Astrocyte of the hippocampus (primary cell): Measurements from ENCODE around the gene DNAJC11.
A peak's percentile ranks its signal among the peaks of the same experiment; 100 is the strongest.
"Not testable (repeated sequence)": the region's sequence is repeated elsewhere in the genome, so short reads cannot be mapped to it uniquely, and the experiment has no call there.

Experiments used
- DNase-seq: peaks from one replicate; pipeline ENCODE4 v3.0.0; 2011; ENCODE audit warnings: low read depth, low spot score

DNAJC11 gene

DNA sequence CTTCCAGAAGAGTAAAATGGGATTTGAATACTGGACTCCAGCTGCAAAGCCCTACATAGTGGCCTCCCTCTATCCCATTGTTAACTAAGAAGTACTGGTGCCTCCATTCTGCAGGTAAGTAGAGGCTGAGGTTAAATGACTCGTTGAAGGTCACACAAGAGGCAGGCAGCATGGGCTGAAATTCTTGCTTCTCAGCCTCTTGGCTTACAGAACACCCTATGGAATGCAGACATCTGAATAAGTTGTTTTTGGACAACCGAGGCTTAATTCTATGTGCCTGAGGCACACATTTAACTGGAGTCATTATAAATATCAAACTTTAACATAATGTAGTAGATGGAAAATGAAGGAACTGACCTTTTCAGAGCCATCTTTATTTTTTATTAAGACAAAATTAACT is 5.7 kb downstream of the DNAJC11 start:
- DNase-seq: no peak

DNA sequence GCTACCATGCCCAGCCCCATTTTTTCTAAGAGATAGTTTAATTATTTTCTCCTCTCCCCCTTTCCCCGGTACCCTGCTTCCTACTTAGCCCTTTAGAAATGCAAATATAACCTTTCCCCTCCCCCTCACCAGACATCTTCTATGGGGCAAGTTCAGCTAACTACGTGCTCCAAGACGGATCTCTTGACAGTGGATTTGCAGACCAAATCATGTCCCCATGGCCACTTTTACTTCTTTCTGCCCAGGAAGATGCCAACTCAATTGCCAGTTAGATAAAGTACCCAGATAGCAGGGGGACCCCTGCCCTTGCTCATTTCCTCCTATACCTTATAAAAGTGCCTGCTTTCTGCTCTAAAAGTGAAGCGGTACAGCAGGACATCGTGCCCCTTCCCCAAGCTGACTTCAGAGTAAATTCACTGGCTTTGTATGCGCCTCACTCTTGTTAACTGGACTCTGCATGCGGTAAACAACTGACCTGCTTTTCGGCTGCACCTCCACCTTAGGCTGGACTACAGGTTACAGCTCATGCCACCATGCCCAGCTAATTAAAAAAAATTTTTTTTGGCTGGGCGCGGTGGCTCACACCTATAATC is 7.4 kb downstream of the DNAJC11 start:
- DNase-seq: no peak

DNA sequence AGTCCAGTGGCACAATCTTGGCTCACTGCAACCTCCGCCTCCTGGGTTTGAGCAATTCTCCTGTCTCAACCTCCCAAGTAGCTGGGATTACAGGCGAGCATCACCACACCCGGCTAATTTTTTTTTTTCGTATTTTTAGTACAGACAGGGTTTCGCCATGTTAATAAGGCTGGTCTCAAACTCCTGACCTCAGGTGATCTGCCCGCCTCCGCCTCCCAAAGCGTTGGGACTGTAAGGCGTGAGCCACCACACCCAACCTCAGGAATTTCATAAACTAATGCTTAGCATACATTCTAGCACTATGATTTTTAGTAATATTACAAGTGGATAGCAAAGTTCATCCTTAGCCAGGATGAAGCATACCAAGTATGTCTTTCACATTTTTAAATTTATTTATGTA is 8.7 kb downstream of the DNAJC11 start:
- DNase-seq: no peak

DNA sequence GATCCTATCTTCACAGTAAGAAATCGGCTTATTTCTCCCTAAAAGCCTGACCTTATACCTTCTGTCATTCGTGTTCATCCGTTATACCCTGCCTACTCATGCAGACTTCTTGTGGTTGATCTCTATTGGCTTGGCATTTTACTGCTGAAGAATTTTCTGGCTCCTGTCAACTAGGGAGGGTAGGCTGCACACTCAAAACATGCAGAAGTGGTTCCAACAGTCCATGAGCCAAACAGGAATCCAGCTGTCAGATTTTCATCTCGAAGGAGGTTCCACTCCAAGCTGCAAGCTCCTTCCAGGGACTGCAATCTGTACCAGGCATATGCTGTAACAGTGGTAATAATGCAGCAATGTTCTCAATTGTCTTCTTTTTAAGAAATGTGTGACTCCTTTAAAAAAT is 10.1 kb downstream of the DNAJC11 start:
- peak; percentile 47 for DNase-seq

DNA sequence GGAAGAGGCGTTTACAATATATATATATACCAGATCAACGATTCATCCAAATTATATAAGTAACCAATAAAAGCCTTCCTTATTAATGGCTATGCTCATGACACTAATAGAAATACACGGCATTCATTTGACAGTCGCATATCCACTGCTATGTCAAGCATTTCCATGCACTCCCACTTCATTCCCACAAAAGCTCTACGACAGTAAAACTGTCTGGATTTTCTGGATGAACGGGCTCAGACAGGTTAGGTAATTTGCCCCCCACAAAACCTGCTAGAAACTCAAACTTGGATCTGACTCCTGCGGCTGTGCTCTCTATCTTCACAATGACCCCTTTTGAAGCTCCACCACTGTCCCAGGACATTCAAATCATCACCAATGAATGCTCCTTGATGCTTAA is 11.4 kb downstream of the DNAJC11 start:
- DNase-seq: no peak

DNA sequence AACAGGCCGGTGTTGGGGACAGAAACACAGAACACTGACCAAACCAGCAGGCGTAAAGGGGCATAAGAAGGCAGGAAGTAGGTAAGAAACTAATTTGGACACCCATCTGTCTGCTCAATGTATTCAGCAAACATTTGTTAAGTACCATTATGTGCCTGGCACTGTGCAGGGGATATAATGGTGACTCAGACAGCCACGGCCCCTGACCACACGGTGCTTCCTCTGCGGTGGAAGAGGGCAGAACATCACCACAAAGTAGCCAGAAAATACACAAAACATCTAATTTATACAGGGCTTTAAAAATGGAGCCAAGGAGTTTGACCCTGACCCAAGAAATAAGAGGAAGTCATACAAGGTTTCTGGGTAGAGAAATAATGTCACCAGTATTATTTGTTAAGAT is 12.9 kb downstream of the DNAJC11 start:
- DNase-seq: peak; percentile 25

DNA sequence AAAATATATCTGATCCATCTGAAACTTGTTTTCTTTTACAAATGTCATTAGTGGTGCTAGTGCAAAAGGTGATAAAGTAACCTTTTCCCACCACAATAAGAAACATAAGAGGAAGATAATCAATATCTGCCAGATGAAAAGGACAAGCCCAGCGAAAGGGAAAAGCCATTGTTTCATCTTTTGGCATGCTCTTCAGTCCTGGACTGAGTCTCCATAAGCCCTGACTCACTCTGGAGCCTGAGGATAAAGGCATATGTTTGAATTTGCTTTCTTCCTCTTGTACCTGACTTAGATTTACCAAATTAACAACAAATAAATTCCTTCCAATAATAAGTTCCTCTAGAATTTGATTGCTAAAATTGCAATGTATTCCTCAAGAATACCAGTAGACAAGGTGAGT is 13.6 kb downstream of the DNAJC11 start:
- no peak for DNase-seq

DNA sequence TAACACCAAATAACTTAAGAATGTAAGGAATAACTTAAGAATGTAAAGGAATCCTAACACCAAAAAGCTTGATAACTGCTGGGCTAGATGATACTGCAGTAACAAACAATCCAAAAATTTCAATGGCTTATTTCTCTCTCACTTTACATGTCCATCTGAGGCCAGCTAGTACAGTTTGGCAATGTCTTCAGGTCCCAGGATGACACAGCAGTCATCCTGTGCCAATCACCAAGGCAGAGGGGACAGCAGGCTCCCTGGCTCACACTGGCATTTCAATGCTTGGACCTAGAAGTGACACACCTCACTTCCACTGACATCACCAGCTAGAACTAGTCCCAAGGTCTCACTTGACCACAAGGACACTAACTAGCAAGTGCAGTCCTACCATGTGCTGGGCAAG is 15.3 kb downstream of the DNAJC11 start:
- DNase-seq: no peak

DNA sequence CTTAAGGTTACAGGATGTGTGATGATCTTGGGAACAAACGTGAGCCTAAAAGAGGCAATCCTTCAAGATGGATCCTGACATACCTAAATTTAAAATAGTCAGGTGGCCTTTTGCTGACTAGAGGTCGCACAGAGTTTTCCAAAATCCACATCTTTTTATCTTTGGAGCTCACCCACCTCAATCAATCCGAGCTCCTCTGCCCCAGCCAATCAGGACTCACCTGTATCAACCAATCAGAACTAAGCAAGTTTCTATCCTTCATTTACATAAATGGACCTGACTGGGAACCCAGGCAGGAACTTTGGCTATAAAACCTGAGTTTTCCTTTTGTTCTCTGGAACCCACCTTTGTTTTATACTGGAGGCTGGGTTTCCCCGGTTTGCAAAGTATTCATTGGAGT is 16.2 kb downstream of the DNAJC11 start:
- DNase-seq: no peak

DNA sequence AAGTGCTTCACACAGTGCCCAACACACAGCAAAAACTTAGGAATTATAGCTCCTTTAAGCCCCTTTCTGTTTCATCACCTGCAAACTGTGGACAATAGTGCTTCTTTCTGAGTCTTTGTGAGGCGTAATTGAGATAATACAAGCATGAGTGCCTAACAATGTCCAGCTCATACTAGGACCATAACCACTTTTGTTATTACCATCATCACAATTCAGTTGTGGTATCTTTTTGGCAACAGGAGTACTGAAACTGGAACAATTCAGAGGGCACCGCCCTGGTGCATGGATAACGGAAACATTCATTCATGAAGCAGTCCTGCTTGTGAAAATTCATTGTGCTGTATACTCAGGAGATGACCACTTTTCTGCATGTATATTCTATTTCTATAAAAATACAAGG is 18.2 kb downstream of the DNAJC11 start:
- DNase-seq: no peak

DNA sequence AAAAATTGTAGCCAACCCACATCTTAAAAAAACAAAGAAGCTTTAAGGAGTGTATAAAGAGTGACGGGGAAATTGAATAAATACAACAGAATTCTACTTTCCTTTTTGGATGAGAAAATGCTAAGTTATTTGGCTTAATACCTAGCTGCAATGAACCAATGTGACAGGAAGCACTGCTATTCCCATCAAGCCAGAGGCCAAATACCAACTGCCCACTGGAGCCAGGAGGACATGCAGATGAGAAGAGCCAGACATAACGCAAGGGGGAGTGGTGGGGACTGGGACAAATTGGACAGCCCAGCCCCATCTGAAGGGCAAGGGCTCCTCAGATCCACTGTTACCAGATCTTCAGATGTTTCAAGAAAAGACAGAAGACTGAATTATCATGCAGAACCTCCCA is 25.7 kb downstream of the DNAJC11 start:
- DNase-seq: peak; percentile 32

DNA sequence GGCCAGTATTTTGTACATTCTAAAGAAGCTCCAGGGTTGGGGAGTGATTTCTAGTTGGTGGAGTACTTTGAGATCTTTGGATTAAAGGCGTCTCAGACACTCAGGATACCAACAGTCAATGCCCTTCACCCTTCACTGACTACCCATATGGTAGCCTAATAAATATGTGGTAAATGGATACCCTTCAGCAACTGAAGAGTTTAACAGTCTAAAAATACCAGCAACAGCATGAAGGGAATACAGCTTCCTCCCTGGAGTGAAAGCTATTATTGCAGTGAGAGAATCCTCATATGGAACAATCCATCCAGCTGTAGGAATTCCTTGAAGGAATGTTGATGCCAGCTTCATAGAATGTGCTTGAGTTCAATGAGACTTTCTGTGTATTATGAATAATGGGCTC is 26.8 kb downstream of the DNAJC11 start:
- no peak for DNase-seq

DNA sequence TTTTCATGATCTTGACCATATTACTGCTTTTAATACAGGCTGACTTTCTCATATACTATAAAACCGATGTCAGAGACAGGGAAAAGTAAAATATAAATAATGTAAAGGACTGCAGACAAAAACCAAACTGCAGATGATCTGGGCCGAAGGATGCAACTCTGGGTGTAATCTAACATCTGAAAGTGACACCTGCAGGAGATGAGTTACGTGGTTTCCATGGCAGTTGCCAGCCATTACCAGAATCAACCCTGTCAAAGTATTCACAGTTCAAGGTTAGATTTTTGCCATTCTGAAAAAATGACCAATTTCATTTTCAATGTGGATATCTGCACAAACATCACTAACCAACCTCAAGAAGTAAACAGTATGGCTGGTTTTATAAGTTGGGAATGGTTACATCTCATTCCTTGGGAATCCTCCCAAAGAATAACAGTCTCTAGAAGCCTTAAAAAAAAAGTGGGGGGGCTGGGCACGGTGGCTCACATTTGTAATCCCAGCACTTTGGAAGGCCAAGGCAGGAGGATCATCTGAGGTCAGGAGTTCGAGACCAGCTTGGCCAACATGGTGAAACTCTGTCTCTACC is 27.7 kb downstream of the DNAJC11 start:
- DNase-seq: no peak

DNA sequence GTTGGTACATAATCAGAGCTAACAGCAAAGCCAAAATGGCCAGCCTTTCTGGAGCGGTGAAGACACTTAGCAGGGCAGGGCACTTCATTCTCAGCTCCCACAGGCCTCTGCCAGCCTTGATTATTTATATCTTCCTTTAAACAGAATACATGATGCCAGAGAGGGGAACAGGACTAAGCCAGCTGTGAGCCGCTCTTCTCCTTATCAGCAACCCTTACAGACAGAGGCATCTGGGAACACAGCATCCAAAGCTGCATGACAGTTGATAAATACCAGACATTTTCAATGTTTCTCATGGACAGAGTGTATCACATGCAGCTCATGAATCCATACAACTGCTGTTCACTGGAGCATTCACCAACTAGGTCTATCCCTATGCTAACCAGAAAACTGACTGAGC is 29.1 kb downstream of the DNAJC11 start:
- DNase-seq: no peak

DNA sequence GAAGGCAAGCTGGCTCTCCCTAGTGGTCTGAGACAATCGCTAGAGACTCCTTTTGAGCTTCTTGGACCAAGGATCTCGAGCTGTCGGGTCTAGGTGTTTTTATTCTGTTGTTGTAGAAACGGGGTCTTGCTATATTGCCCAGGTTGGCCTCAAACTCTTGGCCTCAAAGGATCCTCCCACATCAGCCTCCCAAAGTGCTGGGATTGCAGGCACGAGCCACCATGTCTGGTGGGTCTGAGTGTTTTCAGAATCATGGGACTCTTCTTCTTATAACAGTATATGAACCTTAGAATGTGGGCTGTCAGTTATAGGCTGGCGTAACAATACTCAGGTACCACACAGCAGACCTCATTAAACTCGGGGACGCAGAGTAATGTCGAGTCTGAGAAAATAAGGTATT is 33.1 kb downstream of the DNAJC11 start:
- DNase-seq: no peak

DNA sequence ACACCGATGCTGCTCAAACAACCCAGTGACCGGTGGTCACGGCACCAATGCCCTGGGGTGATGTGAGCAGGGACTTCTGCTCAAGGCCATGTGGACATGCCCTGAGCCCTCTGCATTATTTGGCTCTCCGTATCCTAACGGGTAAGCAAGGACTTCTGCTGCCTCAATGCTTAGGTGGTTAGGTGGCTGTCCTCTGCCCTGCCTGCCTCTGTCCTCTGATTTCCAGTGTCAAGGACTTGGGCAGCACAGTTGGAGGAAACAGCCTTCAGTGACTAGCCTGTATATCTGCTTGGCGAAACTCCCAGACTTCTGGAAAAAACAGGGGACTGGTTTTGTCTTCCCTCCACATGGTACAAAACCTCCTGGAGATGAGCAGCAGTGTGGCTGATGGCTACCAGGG is 34.5 kb downstream of the DNAJC11 start:
- DNase-seq: peak; percentile 26

DNA sequence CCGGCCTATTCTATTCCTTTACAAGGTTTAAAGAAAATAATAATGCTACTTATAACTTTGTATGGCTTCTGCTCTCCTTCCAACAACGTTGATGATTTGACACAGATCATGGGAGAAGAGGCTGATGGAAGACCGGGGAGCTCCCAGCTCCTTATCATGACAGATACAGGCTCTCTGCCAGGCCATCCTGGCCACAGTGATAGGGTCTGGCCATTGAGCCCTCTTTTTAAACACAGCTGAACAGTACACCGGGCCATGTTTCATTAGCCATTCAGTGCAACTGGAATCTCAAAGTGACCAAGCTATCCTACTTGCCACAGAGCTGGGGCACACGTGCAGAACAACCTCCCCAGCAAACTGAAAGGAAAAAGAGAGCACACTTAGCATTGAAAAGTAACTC is 34.9 kb downstream of the DNAJC11 start:
- DNase-seq: no peak

DNA sequence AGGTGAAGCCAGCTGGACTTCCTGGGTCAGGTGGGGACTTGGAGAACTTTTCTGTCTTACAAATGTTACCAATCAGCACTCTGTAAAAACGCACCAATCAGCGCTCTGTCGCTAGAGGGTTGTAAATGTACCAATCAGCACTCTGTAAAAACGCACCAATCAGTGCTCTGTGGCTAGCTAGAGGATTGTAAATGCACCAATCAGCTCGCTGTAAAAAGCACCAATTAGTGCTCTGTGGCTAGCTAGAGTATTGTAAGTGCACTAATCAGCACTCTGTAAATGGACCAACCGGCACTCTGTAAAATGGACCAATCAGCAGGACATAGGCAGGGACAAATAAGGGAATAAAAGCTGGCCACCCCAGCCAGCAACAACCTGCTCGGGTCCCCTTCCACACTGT is 39.1 kb downstream of the DNAJC11 start:
- DNase-seq: not testable (repeated sequence)

DNA sequence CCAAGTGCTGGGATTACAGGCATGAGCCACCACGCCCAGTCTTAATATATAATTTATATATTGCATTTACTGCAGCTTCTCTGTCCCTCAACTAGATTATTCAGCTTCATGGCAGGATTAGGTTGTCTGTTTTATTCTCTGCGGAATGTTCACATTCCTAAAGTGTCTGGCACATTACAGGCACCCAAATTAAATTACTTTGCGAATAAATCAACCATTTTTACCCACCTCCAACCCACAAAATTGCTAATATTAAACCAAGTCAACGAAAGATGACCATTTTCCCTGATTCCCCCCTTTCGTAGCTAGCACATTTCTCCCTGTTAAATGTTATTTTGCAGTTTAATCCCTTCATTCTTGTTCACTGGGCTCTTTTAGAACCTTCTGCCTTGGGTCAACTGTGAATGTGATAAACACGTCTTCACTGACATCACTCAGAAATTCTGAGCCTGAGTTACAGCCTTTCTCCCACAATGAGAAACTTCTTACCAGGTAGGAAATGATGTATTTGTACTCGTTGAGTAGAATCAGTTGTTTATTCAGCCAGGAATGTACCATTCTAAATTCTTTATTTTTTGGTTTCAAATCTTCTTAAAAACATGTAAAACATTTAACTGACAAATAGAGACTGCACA is 41.1 kb downstream of the DNAJC11 start:
- peak; percentile 13 for DNase-seq

DNA sequence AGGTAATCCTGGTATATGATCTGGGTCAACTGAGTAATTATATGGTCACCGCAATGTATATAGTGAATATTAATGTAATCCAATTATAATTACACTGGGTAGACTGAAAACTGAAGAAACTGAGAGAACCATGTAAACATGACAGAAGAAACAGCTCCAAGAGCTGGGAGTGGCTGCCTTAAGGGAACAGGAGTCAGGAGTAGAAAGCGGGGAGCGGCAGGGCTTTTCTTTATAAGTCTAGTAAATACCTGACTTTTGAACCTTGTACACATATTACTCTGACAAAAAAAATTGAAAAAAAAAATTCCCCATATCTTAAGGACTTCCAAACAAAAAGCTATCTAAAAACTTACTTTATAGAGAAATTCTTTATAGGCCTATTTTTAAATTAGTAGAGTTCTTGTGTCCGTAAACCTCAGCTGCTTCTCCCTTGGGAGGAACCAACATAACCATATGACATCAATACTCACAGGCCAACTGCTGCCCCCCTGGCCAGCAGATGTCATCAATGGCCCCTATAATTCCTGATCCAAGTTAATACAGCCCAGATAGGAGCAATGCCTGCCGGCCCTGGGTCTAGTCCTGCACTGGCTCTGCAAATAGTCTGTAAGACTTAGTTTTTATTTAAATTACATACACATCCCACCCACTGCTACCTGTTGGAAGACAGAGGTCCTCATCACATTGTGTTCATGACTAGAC is 43.1 kb downstream of the DNAJC11 start:
- no peak for DNase-seq

DNA sequence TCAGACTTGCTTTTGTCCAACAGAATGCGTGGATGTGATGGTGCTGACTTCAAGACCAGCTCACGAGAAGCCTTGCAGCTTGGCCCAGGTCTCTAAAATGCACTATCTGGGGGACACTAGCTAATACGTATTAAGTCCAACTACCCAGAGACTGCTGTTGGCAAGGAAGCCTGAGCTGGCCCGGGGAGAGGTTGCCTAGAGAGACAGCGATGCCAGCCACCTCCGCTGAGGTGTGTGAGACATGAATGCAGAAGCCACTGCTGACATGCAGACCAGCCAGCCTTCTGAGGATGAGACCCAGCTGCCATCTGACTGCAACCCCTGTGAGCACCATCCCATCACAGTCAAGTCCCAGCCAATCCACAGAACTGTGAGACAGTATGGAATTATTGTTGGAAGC is 44.5 kb downstream of the DNAJC11 start:
- DNase-seq: no peak

DNA sequence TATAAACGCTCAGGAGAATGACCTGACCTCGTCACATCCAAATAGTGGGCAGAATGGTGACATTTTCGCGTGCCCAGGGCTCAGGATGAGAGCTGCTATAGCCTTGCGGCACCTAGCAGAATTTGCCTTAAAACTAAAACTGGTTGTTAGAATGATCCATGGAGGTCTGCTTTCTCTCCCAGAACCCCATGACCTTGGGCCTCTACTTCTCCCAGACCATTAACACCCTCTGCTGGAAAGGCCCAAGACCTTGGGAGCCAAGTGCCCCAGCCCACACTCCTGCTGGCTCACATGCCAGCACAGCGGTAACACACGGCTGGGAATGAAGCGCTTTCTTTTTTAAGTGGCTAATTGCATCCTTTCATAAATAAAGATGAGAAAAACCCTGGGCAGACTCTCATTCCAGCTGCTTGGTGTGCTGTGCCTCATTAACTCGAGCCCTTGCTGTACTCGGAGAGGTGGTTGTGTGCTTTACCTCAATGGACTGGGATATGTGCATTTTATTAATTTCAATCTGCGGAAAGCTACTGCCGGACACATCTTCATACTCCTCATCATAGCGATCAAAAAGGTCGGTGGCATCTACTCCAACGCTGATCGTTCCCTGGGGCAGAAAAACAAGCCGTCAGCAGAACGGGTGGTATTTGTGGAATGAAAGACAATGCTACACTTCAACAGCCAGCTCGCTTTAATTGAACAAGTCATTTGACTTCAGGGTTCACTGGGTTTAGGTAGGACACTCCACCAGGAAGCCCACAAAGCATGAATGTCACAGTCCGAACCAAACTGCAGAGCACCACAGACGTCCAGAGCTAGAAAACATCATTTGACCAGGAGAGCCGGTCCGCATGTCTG is 48.0 kb downstream of the DNAJC11 start:
- peak; percentile 83 for DNase-seq
